GM12878 (cell line): ENCODE measurements around the gene RPL34.

Source experiments
- GABPA ChIP-seq: IDR thresholded peaks from 2 replicates; pipeline ENCODE4 v1.6.1; 2014; ENCODE audit warnings: antibody characterized with exemption, low read depth, mild to moderate bottlenecking, inconsistent platforms
- MAX ChIP-seq: IDR thresholded peaks from 2 replicates; pipeline ENCODE4 v1.6.1; 2012; ENCODE audit warnings: low read depth, low read length, improper control_type of control experiment
- POLR2A ChIP-seq: IDR thresholded peaks from 2 replicates; pipeline ENCODE4 v1.6.1; 2011; ENCODE audit warnings: low read depth, mild to moderate bottlenecking, low read length
- RELB ChIP-seq: fragments of 450-650 bp; IDR thresholded peaks from 2 replicates; pipeline ENCODE4 v1.6.1; 2017; ENCODE audit warnings: low read depth, mild to moderate bottlenecking, moderate library complexity

- TF ChIP-seq MAX (no peak), RELB (no peak), GABPA (no peak), POLR2A (no peak)
Measured at GRCh38 chr4:108662629-108663028, 42.3 kb downstream of the RPL34 start.
